ENCODE results near the gene MATN4.

MATN4 gene

DNA sequence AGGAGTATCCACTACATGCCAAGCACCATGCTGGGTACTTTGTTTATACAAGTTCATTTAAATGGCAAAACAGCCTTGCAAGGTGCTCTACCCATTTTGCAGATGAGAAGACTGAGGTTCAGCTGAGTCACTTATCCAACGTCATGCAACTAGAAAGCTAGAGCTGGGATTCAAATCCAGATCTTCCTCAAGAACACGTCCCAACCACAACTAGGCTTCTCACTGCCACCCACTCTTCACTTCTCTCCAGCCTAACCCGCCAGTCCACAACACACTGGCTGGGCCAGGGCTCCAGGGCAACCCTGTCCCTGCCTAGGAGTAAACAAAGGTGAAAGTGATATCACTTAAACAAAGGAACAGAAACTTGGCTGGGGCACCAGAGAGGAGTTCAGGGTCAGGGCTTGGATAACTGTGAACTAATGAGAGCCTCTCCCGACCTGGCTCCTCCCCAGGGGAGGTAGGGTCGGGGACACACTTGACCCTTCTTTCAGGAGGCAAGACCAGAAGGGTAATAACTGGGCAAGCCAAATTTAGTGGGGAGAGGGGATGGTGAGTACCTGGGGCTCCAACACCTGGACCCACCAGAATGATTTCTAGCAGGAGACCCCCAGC, 32.2 kb upstream of the MATN4 start:
- H3K79me2 ChIP-seq (ENCODE audit: insufficient read depth, low read length) = no peaks in the 10 kb centered on the region
- H3K9me3 ChIP-seq (ENCODE audit: low read length) = no peaks in the 10 kb centered on the region
- no peak overlapping the region for H3K9ac ChIP-seq (ENCODE audit: low read length)
- H3K27me3 ChIP-seq (ENCODE audit: insufficient read depth, low read length) = peaks cover 21% of the 10 kb centered on the region
- H4K20me1 ChIP-seq (ENCODE audit: insufficient read depth, low read length) = no peaks in the 10 kb centered on the region
- H3K4me3 ChIP-seq (ENCODE audit: low read depth, low read length, poor library complexity, severe bottlenecking) = no peak overlapping the region
- no peak overlapping the region for H2AFZ ChIP-seq (ENCODE audit: low read length)
- no peaks in the 10 kb centered on the region for H3K4me1 ChIP-seq (ENCODE audit: insufficient read depth, low read length, severe bottlenecking)
- H3F3A ChIP-seq (ENCODE audit: insufficient read depth, low read length) = no peaks in the 10 kb centered on the region
- no peaks in the 10 kb centered on the region for H3K36me3 ChIP-seq (ENCODE audit: insufficient read depth, low read length)
- H3K9me2 ChIP-seq (ENCODE audit: low read depth, low read length) = no peaks in the 10 kb centered on the region
- TF ChIP-seq, protein P1, sequence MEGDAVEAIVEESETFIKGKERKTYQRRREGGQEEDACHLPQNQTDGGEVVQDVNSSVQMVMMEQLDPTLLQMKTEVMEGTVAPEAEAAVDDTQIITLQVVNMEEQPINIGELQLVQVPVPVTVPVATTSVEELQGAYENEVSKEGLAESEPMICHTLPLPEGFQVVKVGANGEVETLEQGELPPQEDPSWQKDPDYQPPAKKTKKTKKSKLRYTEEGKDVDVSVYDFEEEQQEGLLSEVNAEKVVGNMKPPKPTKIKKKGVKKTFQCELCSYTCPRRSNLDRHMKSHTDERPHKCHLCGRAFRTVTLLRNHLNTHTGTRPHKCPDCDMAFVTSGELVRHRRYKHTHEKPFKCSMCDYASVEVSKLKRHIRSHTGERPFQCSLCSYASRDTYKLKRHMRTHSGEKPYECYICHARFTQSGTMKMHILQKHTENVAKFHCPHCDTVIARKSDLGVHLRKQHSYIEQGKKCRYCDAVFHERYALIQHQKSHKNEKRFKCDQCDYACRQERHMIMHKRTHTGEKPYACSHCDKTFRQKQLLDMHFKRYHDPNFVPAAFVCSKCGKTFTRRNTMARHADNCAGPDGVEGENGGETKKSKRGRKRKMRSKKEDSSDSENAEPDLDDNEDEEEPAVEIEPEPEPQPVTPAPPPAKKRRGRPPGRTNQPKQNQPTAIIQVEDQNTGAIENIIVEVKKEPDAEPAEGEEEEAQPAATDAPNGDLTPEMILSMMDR (IDR thresholded peaks at IDR 0.05; ENCODE audit: low read length) = no peak
- no peak for TF ChIP-seq EZH2 (IDR thresholded peaks at IDR 0.05; ENCODE audit: borderline replicate concordance, low read length)
- no peak overlapping the region for H3K27ac ChIP-seq (ENCODE audit: low read depth, low read length, poor library complexity, severe bottlenecking)
- no peak overlapping the region for H3K4me2 ChIP-seq (ENCODE audit: low read length)

DNA sequence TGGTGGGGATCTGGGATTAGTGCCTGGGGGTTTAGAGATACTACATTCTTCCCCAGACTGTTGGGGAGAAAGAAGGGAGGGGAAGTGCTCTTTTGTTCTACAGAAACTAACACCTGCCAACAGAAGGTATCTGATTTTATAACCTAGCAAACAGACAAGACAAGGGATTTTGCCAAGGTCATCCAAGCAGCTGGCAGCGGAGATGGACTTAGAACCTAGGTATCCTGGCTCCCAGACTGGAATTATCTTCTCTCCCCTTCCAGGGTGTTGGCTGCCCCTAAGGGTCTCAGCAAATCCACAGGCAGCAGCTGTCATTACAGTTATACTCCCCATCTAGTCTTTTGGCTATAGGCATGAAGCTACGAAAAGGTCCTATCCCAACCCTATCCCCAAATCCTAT, 31.7 kb upstream of the MATN4 start:
- no peaks in the 10 kb centered on the region for H3F3A ChIP-seq (ENCODE audit: insufficient read depth, low read length)
- no peaks in the 10 kb centered on the region for H3K4me1 ChIP-seq (ENCODE audit: insufficient read depth, low read length, severe bottlenecking)

DNA sequence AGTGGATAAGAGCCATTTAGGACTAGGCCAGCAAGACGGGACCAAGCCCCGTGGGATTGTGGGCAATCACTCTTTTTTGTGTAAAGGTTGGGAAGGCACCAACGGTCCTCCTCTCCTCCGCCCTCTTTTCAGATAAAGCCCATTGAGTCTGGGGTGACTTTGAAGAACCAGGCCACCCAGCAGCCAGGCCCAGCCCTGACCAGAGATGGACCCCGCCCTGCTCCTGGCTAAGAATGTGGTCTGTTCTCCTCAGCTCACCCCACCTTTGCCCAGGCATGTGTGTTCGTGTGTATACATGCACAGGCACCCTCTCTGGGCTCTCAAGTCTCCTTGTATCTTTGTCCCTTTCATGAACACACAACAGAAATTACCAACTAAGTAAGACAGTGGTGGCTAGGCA, 31.0 kb upstream of the MATN4 start:
- no peaks in the 10 kb centered on the region for H3K36me3 ChIP-seq (ENCODE audit: insufficient read depth, low read length)
- H3K79me2 ChIP-seq (ENCODE audit: insufficient read depth, low read length) = no peaks in the 10 kb centered on the region
- no peaks in the 10 kb centered on the region for H3K4me1 ChIP-seq (ENCODE audit: insufficient read depth, low read length, severe bottlenecking)
- no peak overlapping the region for H3K4me3 ChIP-seq (ENCODE audit: low read depth, low read length, poor library complexity, severe bottlenecking)
- no peaks in the 10 kb centered on the region for H3F3A ChIP-seq (ENCODE audit: insufficient read depth, low read length)
- H3K4me2 ChIP-seq (ENCODE audit: low read length) = no peak overlapping the region
- no peak overlapping the region for H2AFZ ChIP-seq (ENCODE audit: low read length)
- peaks cover 14% of the 10 kb centered on the region; the same call in 1 of the 2 replicates for H3K27me3 ChIP-seq (ENCODE audit: insufficient read depth, low read length)
- H3K27ac ChIP-seq (ENCODE audit: low read depth, low read length, poor library complexity, severe bottlenecking) = no peak overlapping the region
- no peaks in the 10 kb centered on the region for H3K9me3 ChIP-seq (ENCODE audit: low read length)
- no peaks in the 10 kb centered on the region for H4K20me1 ChIP-seq (ENCODE audit: insufficient read depth, low read length)
- no peak overlapping the region for H3K9ac ChIP-seq (ENCODE audit: low read length)
- no peaks in the 10 kb centered on the region for H3K9me2 ChIP-seq (ENCODE audit: low read depth, low read length)
- TF ChIP-seq EZH2 (IDR thresholded peaks at IDR 0.05; ENCODE audit: borderline replicate concordance, low read length) = no peak
- TF ChIP-seq, protein P1 (IDR thresholded peaks at IDR 0.05; ENCODE audit: low read length) = no peak

More for the DNA sequence above, 31.7 kb upstream of the MATN4 start:
- H3K36me3 ChIP-seq (ENCODE audit: insufficient read depth, low read length) = no peaks in the 10 kb centered on the region
- H3K4me3 ChIP-seq (ENCODE audit: low read depth, low read length, poor library complexity, severe bottlenecking) = no peak overlapping the region
- H3K27ac ChIP-seq (ENCODE audit: low read depth, low read length, poor library complexity, severe bottlenecking) = no peak overlapping the region
- no peaks in the 10 kb centered on the region for H3K9me2 ChIP-seq (ENCODE audit: low read depth, low read length)
- H3K4me2 ChIP-seq (ENCODE audit: low read length) = no peak overlapping the region
- peaks cover 20% of the 10 kb centered on the region for H3K27me3 ChIP-seq (ENCODE audit: insufficient read depth, low read length)
- no peaks in the 10 kb centered on the region for H3K79me2 ChIP-seq (ENCODE audit: insufficient read depth, low read length)
- H3K9me3 ChIP-seq (ENCODE audit: low read length) = no peaks in the 10 kb centered on the region
- no peak overlapping the region for H2AFZ ChIP-seq (ENCODE audit: low read length)
- no peak overlapping the region for H3K9ac ChIP-seq (ENCODE audit: low read length)
- TF ChIP-seq, protein P1 (IDR thresholded peaks at IDR 0.05; ENCODE audit: low read length) = no peak
- TF ChIP-seq EZH2 (IDR thresholded peaks at IDR 0.05; ENCODE audit: borderline replicate concordance, low read length) = no peak
- H4K20me1 ChIP-seq (ENCODE audit: insufficient read depth, low read length) = no peaks in the 10 kb centered on the region
